Hepatocyte (in vitro differentiated cells): Measurements from ENCODE around the gene ZNF341.
A peak's percentile ranks its signal among the peaks of the same experiment; 100 is the strongest.

ENCODE experiments used
- EZH2 ChIP-seq: fragments of 200-600 bp; sonication (generic); IDR thresholded peaks from 2 replicates; pipeline ENCODE4 v1.6.1; 2016; ENCODE audit warnings: antibody characterized with exemption, mild to moderate bottlenecking, borderline replicate concordance
- EZH2phosphoT487 ChIP-seq: fragments of 200-600 bp; sonication (generic); IDR thresholded peaks from one replicate; pipeline ENCODE4 v1.6.1; 2018; ENCODE audit warnings: antibody characterized with exemption, mild to moderate bottlenecking, low read depth, moderate library complexity; ENCODE audit not compliant: unreplicated experiment, severe bottlenecking
- TF ChIP-seq, protein P1 (sequence below): fragments of 200-600 bp; sonication (generic); IDR thresholded peaks from 2 replicates; pipeline ENCODE4 v1.5.1; 2016; ENCODE audit warnings: antibody characterized with exemption, mild to moderate bottlenecking; ENCODE audit not compliant: poor library complexity

DNA sequence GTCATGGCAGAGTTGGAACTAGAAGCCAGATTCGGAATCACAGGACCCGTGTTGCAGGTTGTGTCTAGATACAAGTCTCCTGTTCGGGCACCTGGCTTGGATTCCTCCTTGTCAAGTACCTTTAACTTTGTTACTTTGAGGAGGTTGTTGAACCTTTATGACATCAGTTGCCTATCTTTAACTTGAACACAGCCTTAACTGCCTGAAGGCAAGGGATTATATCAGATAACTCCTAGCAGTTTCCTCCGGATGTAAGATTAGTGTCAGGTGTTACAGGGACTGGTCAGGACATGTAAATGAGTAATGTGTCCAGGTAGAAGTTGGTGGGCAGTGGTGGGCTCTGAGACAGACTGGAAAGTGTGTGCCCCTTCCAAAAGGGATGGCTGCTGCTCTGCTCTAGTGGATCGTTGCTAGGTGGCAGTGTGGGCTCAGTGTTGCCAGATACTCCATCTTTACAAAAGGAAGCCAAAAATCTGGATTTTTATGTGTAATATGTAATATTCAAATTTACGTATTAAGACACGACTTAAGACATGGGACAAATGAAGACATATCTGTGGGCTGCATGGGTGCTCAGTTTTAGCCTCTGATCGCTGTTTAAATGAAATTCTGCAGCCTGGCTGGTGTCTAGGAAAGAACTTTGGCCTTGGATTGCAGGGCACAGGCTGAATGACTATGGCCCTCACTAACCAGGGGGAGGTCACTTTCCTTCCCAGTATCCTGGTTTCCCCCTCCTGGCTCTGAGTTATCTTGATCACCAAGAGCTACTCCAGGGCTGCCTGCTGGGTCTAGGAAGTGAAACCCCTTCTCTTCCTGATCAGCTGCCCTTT is 106.5 kb downstream of the ZNF341 start:
- TF ChIP-seq, protein P1, sequence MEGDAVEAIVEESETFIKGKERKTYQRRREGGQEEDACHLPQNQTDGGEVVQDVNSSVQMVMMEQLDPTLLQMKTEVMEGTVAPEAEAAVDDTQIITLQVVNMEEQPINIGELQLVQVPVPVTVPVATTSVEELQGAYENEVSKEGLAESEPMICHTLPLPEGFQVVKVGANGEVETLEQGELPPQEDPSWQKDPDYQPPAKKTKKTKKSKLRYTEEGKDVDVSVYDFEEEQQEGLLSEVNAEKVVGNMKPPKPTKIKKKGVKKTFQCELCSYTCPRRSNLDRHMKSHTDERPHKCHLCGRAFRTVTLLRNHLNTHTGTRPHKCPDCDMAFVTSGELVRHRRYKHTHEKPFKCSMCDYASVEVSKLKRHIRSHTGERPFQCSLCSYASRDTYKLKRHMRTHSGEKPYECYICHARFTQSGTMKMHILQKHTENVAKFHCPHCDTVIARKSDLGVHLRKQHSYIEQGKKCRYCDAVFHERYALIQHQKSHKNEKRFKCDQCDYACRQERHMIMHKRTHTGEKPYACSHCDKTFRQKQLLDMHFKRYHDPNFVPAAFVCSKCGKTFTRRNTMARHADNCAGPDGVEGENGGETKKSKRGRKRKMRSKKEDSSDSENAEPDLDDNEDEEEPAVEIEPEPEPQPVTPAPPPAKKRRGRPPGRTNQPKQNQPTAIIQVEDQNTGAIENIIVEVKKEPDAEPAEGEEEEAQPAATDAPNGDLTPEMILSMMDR, result peak; percentile 30
- no peak for TF ChIP-seq EZH2phosphoT487
- TF ChIP-seq EZH2, result no peak
